ENCODE measurements around the gene PRR12. TPM values are rescaled to one million over a fixed set of nuclear protein-coding genes. Genes with fewer than 3 reads are reported as not detected.

PRR12 gene
- total RNA-seq, 1 donor from 2014 or later = 64.5 TPM

DNA sequence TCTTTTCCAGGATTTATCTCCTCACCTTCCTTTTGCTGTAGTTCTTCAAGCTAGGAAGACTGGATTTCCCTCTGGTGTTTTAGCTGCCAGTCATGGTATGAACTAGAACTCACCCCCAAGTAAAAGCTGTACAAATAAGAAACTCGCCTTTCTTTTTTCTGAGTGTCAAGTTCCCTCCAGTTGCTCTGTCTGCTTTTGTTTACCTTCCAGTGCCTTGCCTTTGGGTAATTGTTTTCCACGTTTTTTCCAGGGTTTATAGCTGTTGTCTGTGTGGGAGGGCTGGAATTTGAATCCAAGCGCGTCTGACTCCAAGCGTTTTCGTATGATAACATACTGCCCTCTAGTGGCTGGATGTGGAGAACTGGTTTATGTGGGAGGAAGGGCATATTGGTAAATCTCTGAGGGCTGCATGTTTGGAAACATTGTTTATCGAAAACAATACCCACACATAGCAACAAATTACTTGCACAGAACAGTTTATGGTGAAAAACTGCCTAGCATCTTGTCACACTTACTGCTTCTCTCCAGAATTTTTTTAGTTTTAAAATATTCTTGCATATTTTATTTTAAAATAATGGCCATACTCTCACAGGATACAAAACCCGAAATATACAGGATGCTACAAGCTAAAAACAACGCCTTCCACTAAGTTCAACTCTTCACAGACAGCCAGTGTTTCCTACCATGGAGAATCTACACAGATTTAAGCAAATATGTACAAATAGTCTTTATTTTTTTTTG, 44.0 kb upstream of the PRR12 start:
- DNase-seq (ENCODE audit: low spot score, unreplicated experiment) = peak; percentile 64
- Mint-ChIP-seq H3K36me3 (ENCODE audit: insufficient read depth) (peaks cover 11% of the 10 kb centered on the region), H3K27ac (peak overlapping the region; percentile 89), H3K27me3 (no peaks in the 10 kb centered on the region), H3K9me3 (ENCODE audit: low read depth) (no peaks in the 10 kb centered on the region), H3K4me1 (ENCODE audit: low read depth) (peaks cover 12% of the 10 kb centered on the region), H3K4me3 (ENCODE audit: low read depth) (peak overlapping the region; percentile 19)
- peak; percentile 86 for TF ChIP-seq CTCF (IDR thresholded peaks at IDR 0.05; ENCODE audit: unreplicated experiment)

- peak overlapping the region; percentile 89 for H3K27ac Mint-ChIP-seq
- no peak for TF ChIP-seq CTCF (IDR thresholded peaks at IDR 0.05; ENCODE audit: unreplicated experiment)
- no peak for DNase-seq (ENCODE audit: low spot score, unreplicated experiment)
- H3K4me3 Mint-ChIP-seq (ENCODE audit: low read depth) = no peak overlapping the region
- H3K27me3 Mint-ChIP-seq = no peaks in the 10 kb centered on the region
- H3K9me3 Mint-ChIP-seq (ENCODE audit: low read depth) = no peaks in the 10 kb centered on the region
- peaks cover 25% of the 10 kb centered on the region for H3K4me1 Mint-ChIP-seq (ENCODE audit: low read depth)
- peaks cover 14% of the 10 kb centered on the region for H3K36me3 Mint-ChIP-seq (ENCODE audit: insufficient read depth)
Observed at GRCh38 chr19:49549045-49549444, 41.9 kb upstream of the PRR12 start.

DNA sequence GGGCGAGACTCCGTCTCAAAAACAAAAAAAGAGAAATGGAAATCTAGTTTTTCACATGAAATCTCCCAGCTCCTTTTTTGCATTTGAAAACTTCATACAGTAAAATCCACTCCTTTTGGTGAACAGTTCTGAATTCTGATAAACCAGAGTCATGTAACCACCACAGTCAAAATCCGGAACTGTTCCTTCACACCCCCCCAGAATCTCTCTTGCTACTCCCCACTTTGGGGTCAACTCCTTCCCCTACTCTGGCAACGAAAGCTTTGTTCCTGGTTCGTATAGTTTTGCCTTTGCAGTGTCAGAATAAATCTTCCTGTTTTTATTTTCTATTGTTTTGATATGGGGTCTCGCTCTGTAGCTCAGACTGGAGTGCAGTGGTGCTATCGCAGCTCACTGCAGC, 39.5 kb upstream of the PRR12 start:
- Mint-ChIP-seq H3K4me3 (ENCODE audit: low read depth) (no peak overlapping the region), H3K9me3 (ENCODE audit: low read depth) (no peaks in the 10 kb centered on the region), H3K27me3 (no peaks in the 10 kb centered on the region), H3K27ac (peak overlapping the region; percentile 77), H3K36me3 (ENCODE audit: insufficient read depth) (peaks cover 23% of the 10 kb centered on the region), H3K4me1 (ENCODE audit: low read depth) (peaks cover 30% of the 10 kb centered on the region)
- no peak for DNase-seq (ENCODE audit: low spot score, unreplicated experiment)
- no peak for TF ChIP-seq CTCF (IDR thresholded peaks at IDR 0.05; ENCODE audit: unreplicated experiment)

- H3K4me3 Mint-ChIP-seq (ENCODE audit: low read depth) = no peak overlapping the region
Observed at GRCh38 chr19:49552749-49553148, 38.2 kb upstream of the PRR12 start.

More at GRCh38 chr19:49552749-49553148, 38.2 kb upstream of the PRR12 start:
- no peaks in the 10 kb centered on the region for H3K27me3 Mint-ChIP-seq
- H3K27ac Mint-ChIP-seq = peak overlapping the region; percentile 97
- no peaks in the 10 kb centered on the region for H3K9me3 Mint-ChIP-seq (ENCODE audit: low read depth)
- TF ChIP-seq CTCF (IDR thresholded peaks at IDR 0.05; ENCODE audit: unreplicated experiment) = no peak
- peaks cover 26% of the 10 kb centered on the region for H3K36me3 Mint-ChIP-seq (ENCODE audit: insufficient read depth)
- H3K4me1 Mint-ChIP-seq (ENCODE audit: low read depth) = peaks cover 27% of the 10 kb centered on the region
- no peak for DNase-seq (ENCODE audit: low spot score, unreplicated experiment)
